NCI-H2196 treated with DMSO at 0.1 percent for 48 hours (cell line): ENCODE measurements around the gene XRCC1.
"Not testable (repeated sequence)": the region's sequence is repeated elsewhere in the genome, so short reads cannot be mapped to it uniquely, and the experiment has no call there.

Experiments
- DNase-seq: peaks from one replicate; lab custom pipeline; 2025; ENCODE audit not compliant: unreplicated experiment; lab: John Stamatoyannopoulos, UW

The XRCC1 gene

GRCh38 chr19:43523696-43524095, 51.6 kb downstream of the XRCC1 start:
- DNase-seq: not testable (repeated sequence)

GRCh38 chr19:43522929-43523328, 52.4 kb downstream of the XRCC1 start:
- no peak for DNase-seq

GRCh38 chr19:43519436-43520088, 55.8 kb downstream of the XRCC1 start:
- DNase-seq: peak; percentile 82

- no peak for DNase-seq
Measured at GRCh38 chr19:43518051-43518450, 57.3 kb downstream of the XRCC1 start.

GRCh38 chr19:43512399-43512798, 62.9 kb downstream of the XRCC1 start:
- not testable (repeated sequence) for DNase-seq

- no peak for DNase-seq
Measured at GRCh38 chr19:43511324-43511723, 64.0 kb downstream of the XRCC1 start.

GRCh38 chr19:43510713-43511112, 64.6 kb downstream of the XRCC1 start:
- no peak for DNase-seq

GRCh38 chr19:43507880-43508279, 67.4 kb downstream of the XRCC1 start:
- no peak for DNase-seq

GRCh38 chr19:43506629-43507028, 68.7 kb downstream of the XRCC1 start:
- DNase-seq: no peak

GRCh38 chr19:43505941-43506340, 69.4 kb downstream of the XRCC1 start:
- no peak for DNase-seq

GRCh38 chr19:43505186-43505456, 70.2 kb downstream of the XRCC1 start:
- DNase-seq: no peak

- peak; percentile 43 for DNase-seq
Measured at GRCh38 chr19:43504426-43505185, 70.7 kb downstream of the XRCC1 start, which contains the start of gene PHLDB3. Gene PHLDB3, minus strand, starts transcription at chr19:43504746. Its CDS starts 628 bp downstream, at chr19:43504118.

GRCh38 chr19:43503501-43504425, 71.6 kb downstream of the XRCC1 start:
- peak; percentile 91 for DNase-seq

- DNase-seq: no peak
Measured at GRCh38 chr19:43502419-43502976, 72.8 kb downstream of the XRCC1 start.

- no peak for DNase-seq
Measured at GRCh38 chr19:43501661-43502418, 73.5 kb downstream of the XRCC1 start.

GRCh38 chr19:43499042-43499441, 76.3 kb downstream of the XRCC1 start:
- no peak for DNase-seq

GRCh38 chr19:43498233-43498842, 77.0 kb downstream of the XRCC1 start:
- DNase-seq: no peak

- no peak for DNase-seq
Measured at GRCh38 chr19:43496960-43497359, 78.4 kb downstream of the XRCC1 start.

GRCh38 chr19:43495082-43495481, 80.2 kb downstream of the XRCC1 start:
- DNase-seq: no peak
